Stimulated activated CD4-positive, alpha-beta T cell treated with anti-CD3 and anti-CD28 coated beads, Interleukin-15, amount 100 ng/mL, for 24 hours (primary cell): ENCODE measurements around the gene HEXB.
A peak's percentile ranks its signal among the peaks of the same experiment; 100 is the strongest.

Experiments
- DNase-seq: peaks from one replicate; pipeline ENCODE4 v3.0.0-alpha.2; 2020

HEXB gene

DNA sequence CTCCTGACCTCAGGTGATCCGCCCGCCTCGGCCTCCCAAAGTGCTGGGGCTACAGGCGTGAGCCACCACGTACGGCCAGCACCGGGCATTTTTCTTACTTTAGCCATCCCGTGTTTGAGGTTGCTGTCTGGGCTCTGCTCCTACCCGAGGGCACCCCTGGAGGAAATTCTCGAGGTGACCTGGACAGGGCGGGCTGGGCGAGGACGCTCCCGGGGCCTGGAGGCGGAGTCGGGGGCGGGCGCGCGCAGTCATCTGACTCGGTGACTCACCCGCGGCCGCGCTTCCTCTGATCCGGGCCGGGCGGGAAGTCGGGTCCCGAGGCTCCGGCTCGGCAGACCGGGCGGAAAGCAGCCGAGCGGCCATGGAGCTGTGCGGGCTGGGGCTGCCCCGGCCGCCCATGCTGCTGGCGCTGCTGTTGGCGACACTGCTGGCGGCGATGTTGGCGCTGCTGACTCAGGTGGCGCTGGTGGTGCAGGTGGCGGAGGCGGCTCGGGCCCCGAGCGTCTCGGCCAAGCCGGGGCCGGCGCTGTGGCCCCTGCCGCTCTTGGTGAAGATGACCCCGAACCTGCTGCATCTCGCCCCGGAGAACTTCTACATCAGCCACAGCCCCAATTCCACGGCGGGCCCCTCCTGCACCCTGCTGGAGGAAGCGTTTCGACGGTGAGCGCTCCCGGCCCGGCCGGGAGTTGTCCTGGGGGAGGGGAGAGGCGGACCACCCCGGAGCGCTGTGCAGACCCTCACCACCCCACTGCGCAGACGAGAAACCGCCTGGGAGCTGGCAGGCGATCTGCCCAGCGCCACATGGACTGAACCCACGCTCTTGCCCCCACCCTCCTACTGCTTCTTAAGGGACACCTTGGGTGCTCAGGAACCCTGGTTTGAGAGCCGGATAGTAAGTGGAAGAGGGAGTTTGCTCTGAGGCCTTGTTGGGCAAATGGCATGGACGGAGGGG, at the start of gene HEXB:
HEXB (plus strand) TSS at position 334 of the 952 bp plus-strand sequence; CDS start at position 362, 28 bp downstream.
- peak; percentile 94 for DNase-seq

DNA sequence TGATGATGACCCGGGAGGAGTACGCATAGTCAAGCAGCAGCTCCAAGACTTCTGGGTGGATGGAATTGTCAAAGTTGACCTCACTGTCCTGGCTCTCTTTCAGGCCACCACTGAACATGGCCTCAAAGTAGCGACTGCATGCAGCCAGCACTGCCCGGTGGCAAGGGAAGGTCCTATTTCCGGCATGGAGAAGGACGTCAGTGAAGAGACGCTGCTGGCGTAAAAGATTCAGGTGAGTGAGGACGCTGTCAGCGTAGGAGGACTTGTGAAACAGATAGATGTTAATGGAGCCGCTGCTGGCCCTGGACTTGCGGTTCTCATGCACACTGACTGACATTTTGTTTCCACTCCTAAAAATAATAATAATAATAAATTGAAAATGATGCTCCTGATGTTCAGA, 48.9 kb upstream of the HEXB start:
- no peak for DNase-seq

DNA sequence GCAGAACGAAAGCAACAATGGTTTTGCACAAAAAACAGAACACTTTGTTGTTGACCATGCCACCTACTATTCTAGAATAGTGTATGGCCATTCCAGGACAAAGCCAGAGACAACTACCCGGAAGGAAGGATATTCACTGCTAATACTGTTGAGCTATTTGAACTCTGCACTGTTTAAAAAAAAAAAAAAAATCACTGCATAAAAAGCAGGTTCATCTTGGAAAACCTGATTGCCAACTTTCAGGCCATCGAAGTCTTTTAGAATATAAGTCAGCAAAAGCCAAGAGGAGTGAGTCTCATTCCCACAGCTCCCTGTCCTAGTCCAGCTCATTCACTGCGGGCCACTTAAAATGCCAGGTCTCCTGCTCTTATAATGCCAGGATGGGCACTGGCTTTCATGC, 48.5 kb upstream of the HEXB start:
- no peak for DNase-seq

DNA sequence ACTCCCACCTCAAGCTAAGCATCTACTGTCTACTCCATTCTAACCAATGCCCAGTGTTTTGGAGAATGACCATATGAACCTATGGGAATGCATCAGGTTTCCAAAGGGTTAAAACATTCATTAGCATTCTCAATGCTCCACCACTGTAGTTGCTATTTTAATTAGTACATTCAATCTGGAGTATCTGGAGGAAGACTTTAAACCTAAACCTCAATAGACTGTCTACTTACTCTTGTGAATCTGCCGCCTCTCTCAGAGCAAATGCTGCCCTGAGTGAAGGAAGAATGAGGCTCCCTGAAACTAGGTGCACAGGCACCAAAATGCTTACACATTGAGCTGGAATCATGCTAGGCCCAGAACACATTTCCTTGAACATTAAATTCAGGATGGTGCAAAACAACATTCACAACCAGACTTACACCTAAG, 46.5 kb upstream of the HEXB start:
- no peak for DNase-seq

DNA sequence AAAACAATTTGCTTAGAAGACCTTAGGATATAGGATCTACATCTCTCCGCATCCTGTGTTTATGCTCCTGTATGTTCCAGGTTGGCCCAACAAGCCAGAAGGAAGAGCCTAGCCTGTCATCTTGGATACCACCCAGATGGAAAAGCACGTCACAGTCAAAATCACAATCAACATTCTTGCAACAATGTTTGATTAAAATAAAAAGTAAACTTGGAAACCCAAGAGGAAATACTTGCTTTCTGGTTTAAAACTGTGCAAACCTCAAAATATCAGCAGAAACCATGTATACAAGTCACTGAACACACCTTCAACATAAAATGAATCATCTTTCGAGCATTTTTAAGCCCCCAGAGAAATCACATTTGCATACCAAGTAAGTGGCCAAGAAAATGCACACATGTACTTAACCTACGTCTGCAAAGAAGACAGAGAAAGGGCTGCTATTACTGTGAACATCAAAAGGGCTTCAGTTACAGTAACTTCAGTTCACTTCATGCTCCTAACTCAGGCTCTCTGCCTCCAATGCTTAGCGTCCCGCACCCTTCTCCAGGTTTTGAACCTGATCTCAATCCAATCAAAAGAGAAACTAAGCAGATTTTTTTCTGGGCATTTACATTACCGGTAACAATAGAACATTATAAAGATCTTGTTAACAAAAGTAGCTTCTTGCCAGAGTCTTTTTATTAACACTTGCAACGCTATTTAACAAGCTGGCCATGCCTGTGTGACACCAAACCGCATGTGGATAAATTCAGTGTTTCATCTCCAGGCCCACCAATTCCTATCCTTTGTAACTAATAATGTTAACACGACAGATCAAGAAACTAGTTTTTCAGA, 45.8 kb upstream of the HEXB start:
- DNase-seq = no peak

DNA sequence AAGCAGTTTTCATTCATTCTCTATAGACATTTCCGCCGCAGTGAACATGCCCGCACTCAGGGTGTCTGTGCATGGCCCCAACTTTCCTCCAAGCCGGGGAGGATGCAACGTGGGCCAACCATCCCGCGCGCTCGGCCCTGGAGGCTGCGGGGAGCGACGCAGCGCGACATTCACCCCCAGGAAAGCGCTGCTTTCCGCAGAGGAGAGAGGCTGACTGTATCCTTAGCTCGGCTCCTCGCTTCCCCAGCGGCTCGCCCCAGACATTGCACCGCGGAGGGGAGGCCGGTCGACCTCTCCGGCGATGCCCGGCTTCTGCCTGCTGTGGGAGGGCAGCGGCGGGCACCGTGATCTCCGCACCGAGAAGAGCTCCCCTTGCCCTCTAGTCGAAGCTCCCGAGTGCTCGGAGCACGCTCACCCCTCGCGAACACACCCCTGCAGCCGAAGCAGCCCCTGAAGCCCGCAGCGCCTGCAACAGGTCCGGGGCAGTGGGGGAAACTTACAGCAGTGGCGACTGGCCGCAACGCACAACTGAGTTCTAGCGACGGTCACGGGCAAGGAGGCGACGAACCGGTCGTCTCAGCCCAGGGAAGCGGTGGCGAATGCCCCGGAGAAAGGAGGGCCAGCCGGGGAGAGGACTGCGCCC, 45.1 kb upstream of the HEXB start:
- peak; percentile 59 for DNase-seq

DNA sequence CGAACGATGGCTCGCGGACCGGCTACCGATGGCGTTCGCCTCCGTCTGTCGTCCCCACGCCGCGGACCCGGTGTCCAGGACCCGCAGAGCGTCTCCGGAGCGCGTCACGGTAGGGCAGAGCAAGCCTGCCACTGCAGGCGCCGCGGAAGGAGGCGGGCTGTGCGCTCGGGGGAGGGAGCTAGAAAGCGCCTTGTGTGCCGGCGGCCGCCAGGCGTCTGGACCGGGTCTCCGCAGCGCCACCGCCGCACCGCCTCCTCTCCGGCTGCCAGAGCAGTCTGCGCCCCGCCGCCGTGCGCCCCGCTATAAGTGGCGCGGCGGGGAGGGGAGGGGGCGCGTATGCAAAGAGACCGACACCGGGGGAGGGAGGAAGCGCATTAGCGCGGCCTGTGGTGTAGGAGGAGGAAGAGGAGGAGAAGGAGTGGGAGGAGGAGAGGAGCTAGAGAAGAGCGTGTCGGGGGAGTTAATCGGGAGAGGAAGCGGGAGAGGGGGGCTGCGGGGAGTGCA, 44.5 kb upstream of the HEXB start, which contains the start of gene ENC1:
ENC1 (minus strand) TSS at position 279 of the 504 bp plus-strand sequence. CDS start 4,243 bp downstream, outside the sequence.
- peak; percentile 86 for DNase-seq

DNA sequence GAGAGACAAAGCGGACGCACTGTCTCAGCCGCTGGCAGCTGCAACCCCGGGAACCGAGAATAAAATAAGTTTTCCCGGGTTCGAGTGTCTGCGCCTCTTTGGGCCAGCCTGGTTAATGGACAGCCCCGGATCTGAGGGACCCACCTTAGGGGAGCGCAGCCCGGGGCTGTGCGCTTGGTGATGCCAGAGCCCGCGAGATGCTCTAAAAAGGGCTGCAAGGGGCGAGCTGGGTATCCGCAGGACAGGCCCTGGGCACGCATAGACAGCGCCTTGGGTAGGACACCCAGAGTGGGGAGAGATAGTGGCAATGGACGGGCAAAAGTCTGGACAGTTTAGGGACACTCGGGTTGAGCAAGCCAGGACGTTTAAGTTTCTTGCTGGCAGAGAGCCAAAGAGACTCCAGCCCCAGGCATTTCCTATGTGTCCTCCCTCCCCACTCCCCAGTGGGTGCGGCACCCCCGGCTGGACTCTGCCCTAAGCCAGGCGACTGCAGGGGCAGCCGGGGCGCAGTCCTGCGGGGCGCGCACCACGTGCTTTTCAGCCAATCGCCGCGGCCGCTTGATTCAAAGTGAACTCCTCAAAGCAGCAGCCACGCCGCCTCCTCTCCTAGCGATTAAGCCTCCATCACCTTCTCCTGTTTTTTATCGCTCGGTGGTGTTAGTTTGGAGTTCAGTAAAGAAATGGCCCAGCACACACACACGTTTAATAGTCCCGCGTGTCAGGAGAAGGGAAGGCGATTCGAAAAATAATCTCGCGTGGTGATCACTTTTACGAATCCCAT, 43.9 kb upstream of the HEXB start:
- peak; percentile 69 for DNase-seq

DNA sequence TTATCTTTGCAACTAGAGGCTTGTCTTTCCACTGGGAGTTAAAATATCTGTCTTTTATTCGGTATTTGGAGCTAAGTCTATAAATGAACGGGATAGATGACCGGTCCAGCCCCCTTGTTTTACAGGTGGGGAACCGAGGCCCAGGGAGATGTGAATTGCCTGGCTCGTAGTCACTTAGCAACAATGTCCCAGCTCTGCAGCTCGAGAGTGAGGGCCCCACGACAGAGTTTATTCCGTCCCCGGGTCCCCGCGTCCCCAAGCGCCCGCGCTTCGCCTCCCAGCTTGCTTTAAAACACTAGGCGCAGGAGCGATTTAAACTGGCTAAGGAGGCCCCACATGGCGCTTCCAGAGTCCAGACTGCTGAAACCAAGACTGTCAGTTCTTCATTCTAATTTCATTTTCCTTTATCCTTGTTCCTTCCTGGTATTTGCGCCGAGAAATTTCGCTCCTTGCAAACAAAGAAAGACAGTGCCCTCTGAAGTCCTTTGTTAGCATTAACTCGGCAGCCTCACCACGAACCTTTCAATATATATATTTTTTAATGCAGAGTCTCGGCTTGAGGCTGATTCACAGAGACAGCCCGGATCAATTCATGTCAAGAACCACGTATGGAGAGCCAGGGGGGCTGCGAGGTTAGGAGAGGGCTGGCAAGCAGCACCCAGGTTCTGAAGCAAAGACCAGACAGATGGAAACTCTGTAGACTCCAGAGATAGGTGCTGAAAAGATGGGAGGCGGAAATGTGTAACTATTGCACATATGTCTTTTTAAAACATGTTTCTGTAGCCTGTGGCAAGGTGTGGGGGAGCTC, 43.1 kb upstream of the HEXB start:
- DNase-seq = peak; percentile 30

DNA sequence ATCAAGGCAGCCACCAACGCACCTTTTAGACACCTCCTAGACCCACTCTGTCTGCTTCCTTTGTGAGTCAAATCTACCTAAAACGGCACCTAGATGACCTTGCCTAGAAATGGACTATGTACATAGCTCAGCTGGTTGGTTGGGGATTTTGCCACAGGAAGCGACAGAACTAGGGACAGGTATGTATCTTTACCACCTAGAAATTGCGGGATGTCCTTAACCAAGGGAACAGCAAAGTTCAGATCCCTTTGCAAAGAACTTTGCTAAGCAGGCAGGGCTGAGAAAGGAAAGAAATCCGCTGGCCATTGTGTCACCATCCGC, 42.5 kb upstream of the HEXB start:
- no peak for DNase-seq

DNA sequence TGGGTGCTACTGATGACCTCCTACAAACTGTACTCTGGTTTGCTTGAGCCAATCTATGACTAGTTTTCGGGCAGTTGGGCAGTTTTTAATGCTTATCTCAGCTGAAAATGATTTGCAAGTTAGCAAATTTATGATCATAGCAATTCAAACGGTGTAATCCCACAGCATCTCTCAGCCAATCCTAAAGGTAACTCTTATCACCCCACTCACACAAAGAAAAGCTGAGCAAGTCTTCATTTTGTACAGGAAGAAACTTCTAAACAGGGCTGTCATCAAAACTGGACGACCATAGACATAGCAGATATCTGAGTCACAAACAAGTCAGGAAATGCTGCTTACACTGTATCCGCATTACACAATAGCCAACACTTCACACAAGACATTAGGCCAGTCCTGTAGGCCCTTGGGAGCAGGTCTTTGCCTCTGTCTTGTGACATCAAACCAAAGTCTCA, 41.9 kb upstream of the HEXB start:
- no peak for DNase-seq

DNA sequence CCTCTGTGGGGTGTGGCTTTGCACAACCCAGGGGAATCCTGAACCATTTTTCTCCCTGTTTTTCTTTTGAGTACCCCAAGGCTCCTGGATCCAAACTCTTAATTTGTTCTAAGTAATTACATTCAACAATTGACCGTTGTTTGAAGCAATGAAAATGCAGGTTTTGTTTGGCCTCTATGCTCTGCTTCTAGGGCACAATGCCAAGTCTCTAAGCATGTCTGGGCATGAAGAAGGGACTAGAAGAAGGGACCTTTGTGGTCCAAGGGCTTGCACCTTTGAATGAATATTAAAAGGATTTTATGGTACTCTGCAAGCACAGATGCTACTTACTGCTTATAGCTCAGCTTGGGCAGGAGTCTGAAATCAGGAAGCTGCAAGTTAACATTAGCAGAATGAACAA, 37.9 kb upstream of the HEXB start:
- DNase-seq = no peak

DNA sequence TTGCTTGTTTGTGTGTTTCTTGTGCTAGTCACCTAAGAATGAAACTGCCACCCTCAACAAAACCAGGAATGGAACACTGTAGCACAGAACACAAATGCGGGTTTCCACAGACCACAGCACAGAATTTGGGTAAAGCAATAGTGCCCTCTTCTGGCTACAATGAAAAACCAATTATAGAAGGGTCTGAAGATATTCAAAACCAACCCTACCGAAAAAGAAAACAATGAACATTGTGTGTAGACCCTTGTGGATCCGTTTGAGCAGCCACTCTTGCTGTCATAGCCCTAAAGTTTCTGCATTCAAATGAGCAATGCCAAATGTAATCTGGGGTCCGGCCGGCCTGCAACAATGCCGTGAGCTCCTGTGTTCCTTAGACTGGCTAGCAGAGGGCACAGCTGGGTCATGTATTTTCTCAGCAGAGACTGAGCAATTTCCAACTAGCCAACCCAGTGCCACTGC, 36.2 kb upstream of the HEXB start:
- peak; percentile 18 for DNase-seq

DNA sequence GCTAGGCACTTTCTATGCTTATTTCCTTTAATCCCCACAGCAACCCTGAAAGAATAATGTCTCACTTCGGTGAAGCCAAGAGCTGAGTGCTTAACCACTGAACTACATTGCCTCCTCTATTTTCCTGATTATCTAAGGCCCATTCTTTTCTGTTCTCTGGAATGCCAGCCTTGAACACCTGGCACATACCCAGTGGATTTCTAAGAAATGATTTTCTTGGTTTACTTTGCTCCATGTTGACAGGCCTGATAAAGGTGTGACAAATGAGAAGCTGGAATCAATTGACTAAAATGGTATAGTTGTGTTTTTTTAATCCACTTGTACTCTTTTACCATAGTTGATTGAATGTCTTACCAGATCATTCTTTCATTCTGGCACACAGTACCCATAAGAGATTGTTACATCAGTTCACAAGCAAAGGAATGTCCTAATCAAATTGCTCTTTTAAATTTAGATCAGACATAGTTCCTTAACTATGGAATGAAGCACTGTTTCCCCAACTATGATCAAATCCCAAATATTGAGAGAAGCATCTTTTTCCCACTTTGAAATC, 35.5 kb upstream of the HEXB start:
- no peak for DNase-seq

DNA sequence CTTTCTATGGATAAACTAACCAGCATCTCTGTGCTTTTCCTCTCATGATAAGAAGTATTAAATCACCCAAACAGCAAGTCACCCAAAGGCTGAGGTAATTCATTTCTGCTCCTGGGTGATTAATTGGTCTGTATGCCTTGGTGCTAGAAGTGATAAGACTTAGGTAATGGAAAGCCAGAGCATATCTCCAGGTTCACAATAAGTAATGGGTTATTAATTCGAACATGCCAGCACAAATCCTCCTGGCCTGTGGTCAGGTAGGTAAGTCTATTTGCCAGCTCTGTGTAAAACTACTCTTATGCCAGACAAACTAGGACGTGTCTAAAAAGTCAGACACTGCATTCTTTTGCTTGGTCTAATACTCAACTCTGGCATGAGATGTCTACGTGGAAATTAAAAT, 33.3 kb upstream of the HEXB start:
- no peak for DNase-seq

DNA sequence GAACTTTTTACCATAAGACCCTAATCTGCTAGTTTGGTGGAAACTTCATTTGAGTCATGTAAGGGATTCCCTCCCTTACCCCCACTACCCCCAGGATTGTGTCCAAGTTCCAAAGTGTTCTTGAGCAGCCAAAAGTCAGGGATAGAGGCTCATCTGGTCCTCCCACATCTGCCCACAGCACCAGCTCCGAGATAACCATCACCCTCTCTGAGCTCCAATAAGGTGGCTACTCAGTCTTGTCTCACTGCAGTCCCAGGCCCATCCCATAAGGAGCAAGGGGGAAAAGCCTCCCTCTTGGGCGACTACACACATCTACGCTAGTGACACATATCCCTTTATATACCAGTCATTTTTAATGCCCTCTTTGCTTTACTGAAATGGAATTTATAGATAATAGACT, 32.5 kb upstream of the HEXB start:
- no peak for DNase-seq

DNA sequence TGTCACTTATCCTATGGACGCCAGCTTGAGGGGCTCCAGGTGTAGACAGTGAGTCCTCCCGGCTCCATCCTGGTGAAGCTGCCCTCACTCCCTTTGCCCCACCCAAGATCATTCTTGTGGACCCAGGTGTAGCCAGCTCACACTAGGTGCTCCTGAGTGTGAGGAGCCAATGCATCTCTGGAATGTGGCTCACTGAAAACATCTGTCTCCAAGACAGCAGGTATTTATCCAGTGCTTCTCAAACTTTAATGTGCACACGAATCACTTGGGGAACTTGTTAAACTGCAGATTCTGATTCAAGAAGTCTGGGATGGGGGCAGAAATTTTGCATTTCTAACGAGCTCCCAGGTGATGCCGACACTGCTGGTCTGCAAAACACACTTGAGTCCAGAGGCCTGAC, 31.0 kb upstream of the HEXB start:
- no peak for DNase-seq

DNA sequence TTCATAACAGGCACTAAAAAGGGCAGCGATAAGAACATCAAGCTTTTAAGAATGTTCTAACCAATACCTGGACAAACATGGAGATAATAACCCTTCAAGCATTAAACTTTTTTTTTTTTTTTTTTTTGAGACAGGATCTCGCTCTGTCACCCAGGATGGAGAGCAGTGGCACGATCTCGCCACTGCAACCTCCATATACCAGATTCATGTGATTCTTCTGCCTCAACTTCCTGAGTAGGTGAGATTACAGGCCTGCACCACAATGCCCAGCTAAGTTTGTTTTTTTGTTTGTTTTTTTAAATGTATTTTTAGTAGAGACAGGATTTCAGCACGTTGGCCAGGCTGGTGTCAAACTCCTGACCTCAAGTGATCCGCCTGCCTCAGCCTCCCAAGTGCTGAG, 29.8 kb upstream of the HEXB start:
- no peak for DNase-seq

DNA sequence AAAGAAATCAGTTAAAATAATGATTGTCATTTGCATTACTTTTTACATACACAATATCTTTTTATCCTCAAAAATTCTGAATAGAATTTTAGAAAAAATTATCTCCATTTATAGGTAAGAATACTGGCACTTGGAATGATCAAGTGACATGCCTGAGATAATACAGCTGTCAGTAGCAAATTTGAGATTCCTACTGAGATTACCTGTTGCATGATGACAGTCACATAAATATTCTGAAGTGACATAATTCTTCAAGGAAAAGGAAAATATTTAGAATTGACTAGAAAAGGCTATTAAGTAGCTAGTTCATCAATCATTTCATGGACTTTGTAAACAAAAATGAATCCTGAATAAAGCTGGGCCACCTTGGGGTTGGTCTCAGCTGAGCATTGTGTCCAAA, 29.3 kb upstream of the HEXB start:
- DNase-seq = no peak

DNA sequence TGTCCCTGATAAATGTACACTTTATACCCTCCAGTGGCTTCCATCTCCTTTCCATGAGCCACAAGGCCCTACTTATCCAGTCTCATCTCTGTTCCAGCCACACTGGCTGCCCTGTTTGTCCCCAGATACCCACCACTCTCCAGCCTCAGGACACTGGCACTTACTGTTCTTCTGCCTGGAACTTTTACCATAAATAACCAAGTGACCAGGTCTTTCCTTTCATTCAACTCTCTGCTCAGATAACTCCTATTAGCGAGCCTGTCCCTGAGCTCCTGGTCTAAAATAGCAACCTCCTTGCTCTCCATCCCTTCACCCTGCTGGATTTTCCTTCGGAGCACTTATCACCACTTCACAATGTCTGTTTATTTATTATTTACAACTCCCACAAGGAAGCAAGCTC, 27.9 kb upstream of the HEXB start:
- DNase-seq = no peak

DNA sequence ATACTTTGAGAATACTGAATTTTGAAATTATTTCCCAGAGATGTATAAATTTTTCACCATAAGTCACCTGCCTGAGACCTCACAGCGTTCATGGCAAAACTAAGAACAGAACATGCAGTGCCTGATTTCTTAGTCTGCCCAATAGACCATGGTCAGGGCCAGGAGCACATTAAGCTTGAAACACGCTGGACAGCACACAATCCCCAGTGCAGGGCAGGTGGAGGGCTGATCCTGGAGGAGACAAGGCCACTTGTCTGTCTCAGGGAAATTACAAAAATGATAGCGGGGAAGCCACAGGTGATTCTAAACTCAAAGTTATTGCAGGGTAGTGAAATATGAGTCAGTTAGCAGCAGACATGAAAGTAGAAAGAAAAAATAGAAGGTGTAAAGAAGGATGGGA, 25.9 kb upstream of the HEXB start:
- no peak for DNase-seq
